Neural cell (in vitro differentiated cells): Measurements from ENCODE around the gene FAF1. TPM values are rescaled to one million over a fixed set of nuclear protein-coding genes. Genes with fewer than 3 reads are reported as not detected.

ENCODE experiments used
- H2AFZ ChIP-seq: fragments of 200-600, 300-800 bp; sonication (generic), shearing (Covaris generic); 2 replicates; pipeline ENCODE4 v1.6.0; 2014; ENCODE audit warnings: low read depth, mild to moderate bottlenecking, antibody characterized with exemption, low read length, moderate library complexity
- H3F3A ChIP-seq: fragments of 200-600 bp; shearing (Covaris generic); 2 replicates; pipeline ENCODE4 v1.6.1; 2016; ENCODE audit warnings: mild to moderate bottlenecking, moderate library complexity, mixed read lengths, antibody characterized with exemption, low read length; ENCODE audit not compliant: insufficient read depth, poor library complexity, severe bottlenecking
- H3K27ac ChIP-seq: fragments of 200-600, 300-800 bp; sonication (generic), shearing (Covaris generic); 2 replicates; pipeline ENCODE4 v1.5.1; 2014; ENCODE audit warnings: mild to moderate bottlenecking, low read length, moderate library complexity
- H3K27me3 ChIP-seq: fragments of 300-800, 200-600 bp; sonication (generic), shearing (Covaris generic); 2 replicates; pipeline ENCODE4 v1.6.0; 2014; ENCODE audit warnings: mild to moderate bottlenecking, low read depth, low read length, moderate library complexity; ENCODE audit not compliant: insufficient read depth
- H3K36me3 ChIP-seq: fragments of 300-800, 200-600 bp; sonication (generic), shearing (Covaris generic); 2 replicates; pipeline ENCODE4 v1.5.1; 2014; ENCODE audit warnings: mild to moderate bottlenecking, antibody characterized with exemption, low read length, moderate library complexity; ENCODE audit not compliant: insufficient read depth
- H3K4me2 ChIP-seq: fragments of 300-800, 200-600 bp; sonication (generic), shearing (Covaris generic); 2 replicates; pipeline ENCODE4 v1.6.0; 2014; ENCODE audit warnings: mild to moderate bottlenecking, low read length
- H3K4me3 ChIP-seq: fragments of 300-800, 200-600 bp; sonication (generic), shearing (Covaris generic); 2 replicates; pipeline ENCODE4 v1.5.1; 2014; ENCODE audit warnings: mild to moderate bottlenecking, low read length, moderate library complexity
- H3K79me2 ChIP-seq: fragments of 200-600 bp; shearing (Covaris generic); replicated peaks from 2 replicates; pipeline ENCODE4 v1.6.0; 2014; ENCODE audit warnings: mild to moderate bottlenecking, low read length, moderate library complexity; ENCODE audit not compliant: insufficient read depth
- H3K9ac ChIP-seq: fragments of 300-800, 200-600 bp; sonication (generic), shearing (Covaris generic); 2 replicates; pipeline ENCODE4 v1.6.1; 2016; ENCODE audit warnings: mild to moderate bottlenecking, low read length, mixed read lengths
- H3K9me2 ChIP-seq: fragments of 200-600 bp; shearing (Covaris generic); 2 replicates; pipeline ENCODE4 v1.6.1; 2016; ENCODE audit warnings: mild to moderate bottlenecking, low read length, mixed read lengths; ENCODE audit not compliant: insufficient read depth
- H3K9me3 ChIP-seq: fragments of 200-600, 300-800 bp; sonication (generic), shearing (Covaris generic); 2 replicates; pipeline ENCODE4 v1.6.1; 2016; ENCODE audit warnings: mild to moderate bottlenecking, mixed run types, low read length, moderate library complexity, mixed read lengths
- H4K20me1 ChIP-seq: fragments of 200-600 bp; shearing (Covaris generic); 2 replicates; pipeline ENCODE4 v1.6.1; 2016; ENCODE audit warnings: mild to moderate bottlenecking, mixed run types; ENCODE audit not compliant: insufficient read depth
- EP300 ChIP-seq: fragments of 450-650 bp; conservative IDR thresholded peaks from 2 replicates; pipeline ENCODE4 v1.6.1; 2014; ENCODE audit warnings: antibody characterized with exemption, mild to moderate bottlenecking, moderate library complexity; ENCODE audit not compliant: poor library complexity, severe bottlenecking
- EZH2 ChIP-seq: fragments of 200-600, 300-800 bp; shearing (Covaris generic), sonication (generic); IDR thresholded peaks from 2 replicates; pipeline ENCODE4 v1.6.1; 2014; ENCODE audit warnings: antibody characterized with exemption, low read length, borderline replicate concordance, mild to moderate bottlenecking; ENCODE audit not compliant: insufficient read depth, poor library complexity, severe bottlenecking
- MXI1 ChIP-seq: fragments of 450-650 bp; conservative IDR thresholded peaks from 2 replicates; pipeline ENCODE4 v1.6.1; 2014; ENCODE audit warnings: antibody characterized with exemption, mild to moderate bottlenecking; ENCODE audit not compliant: poor library complexity, severe bottlenecking
- POLR2AphosphoS5 ChIP-seq: IDR thresholded peaks from 2 replicates; pipeline ENCODE4 v1.6.1; 2012
- RAD21 ChIP-seq: fragments of 450-650 bp; conservative IDR thresholded peaks from 2 replicates; pipeline ENCODE4 v1.6.1; 2014; ENCODE audit warnings: antibody characterized with exemption, mild to moderate bottlenecking, moderate library complexity
- SMC3 ChIP-seq: fragments of 450-650 bp; conservative IDR thresholded peaks from 2 replicates; pipeline ENCODE4 v1.6.1; 2014; ENCODE audit warnings: antibody characterized with exemption, mild to moderate bottlenecking, moderate library complexity; ENCODE audit not compliant: poor library complexity
- TAF1 ChIP-seq: IDR thresholded peaks from 2 replicates; pipeline ENCODE4 v1.6.1; 2012; ENCODE audit warnings: low read depth
- polyA plus RNA-seq: library from polyadenylated mRNA; depleted of rRNA; stranded (reverse); fragments of >200 nt; gene quantifications from 2 replicates; pipeline ENCODE4 v1.2.3, GENCODE V29; 2014
- TF ChIP-seq, protein P1 (sequence below): IDR thresholded peaks from 2 replicates; pipeline ENCODE4 v1.6.1; 2012; ENCODE audit warnings: borderline replicate concordance
- TF ChIP-seq, protein P2 (sequence below): fragments of 450-650 bp; IDR thresholded peaks from 2 replicates; pipeline ENCODE4 v1.5.1; 2014; ENCODE audit warnings: antibody characterized with exemption, mild to moderate bottlenecking, moderate library complexity; ENCODE audit not compliant: poor library complexity, severe bottlenecking

Gene FAF1
- polyA plus RNA-seq, 1 donor from 2014 or later: 52.1 TPM

DNA sequence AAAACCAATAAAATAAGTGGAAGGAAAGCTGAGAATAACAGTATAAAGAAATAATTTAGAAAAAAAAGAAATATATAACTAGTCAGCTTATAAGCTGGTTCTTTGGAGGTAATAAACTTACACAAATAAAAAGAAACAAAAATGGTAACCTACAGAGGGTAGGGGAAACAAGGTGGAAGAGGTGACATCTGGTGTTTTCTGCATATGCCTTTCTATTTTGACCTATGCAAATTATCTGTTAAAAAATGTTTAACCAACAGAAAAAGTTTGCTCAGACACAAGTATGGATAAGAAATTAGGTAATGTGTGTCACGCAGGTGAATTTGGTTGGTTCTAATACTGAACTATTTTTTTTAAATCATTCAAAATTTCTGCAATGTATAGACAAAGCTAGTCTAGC is 483.3 kb downstream of the FAF1 start:
- H3K79me2 ChIP-seq: no peaks in the 10 kb centered on the region
- no peak overlapping the region for H3K4me3 ChIP-seq
- no peaks in the 10 kb centered on the region for H4K20me1 ChIP-seq
- no peaks in the 10 kb centered on the region for H3K36me3 ChIP-seq
- H2AFZ ChIP-seq: no peak overlapping the region
- H3K27me3 ChIP-seq: no peaks in the 10 kb centered on the region
- H3F3A ChIP-seq: no peaks in the 10 kb centered on the region
- TF ChIP-seq POLR2AphosphoS5: no peak
- TF ChIP-seq, protein P1, sequence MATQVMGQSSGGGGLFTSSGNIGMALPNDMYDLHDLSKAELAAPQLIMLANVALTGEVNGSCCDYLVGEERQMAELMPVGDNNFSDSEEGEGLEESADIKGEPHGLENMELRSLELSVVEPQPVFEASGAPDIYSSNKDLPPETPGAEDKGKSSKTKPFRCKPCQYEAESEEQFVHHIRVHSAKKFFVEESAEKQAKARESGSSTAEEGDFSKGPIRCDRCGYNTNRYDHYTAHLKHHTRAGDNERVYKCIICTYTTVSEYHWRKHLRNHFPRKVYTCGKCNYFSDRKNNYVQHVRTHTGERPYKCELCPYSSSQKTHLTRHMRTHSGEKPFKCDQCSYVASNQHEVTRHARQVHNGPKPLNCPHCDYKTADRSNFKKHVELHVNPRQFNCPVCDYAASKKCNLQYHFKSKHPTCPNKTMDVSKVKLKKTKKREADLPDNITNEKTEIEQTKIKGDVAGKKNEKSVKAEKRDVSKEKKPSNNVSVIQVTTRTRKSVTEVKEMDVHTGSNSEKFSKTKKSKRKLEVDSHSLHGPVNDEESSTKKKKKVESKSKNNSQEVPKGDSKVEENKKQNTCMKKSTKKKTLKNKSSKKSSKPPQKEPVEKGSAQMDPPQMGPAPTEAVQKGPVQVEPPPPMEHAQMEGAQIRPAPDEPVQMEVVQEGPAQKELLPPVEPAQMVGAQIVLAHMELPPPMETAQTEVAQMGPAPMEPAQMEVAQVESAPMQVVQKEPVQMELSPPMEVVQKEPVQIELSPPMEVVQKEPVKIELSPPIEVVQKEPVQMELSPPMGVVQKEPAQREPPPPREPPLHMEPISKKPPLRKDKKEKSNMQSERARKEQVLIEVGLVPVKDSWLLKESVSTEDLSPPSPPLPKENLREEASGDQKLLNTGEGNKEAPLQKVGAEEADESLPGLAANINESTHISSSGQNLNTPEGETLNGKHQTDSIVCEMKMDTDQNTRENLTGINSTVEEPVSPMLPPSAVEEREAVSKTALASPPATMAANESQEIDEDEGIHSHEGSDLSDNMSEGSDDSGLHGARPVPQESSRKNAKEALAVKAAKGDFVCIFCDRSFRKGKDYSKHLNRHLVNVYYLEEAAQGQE: no peak
- no peak for TF ChIP-seq RAD21
- TF ChIP-seq MXI1: no peak
- no peak for TF ChIP-seq EZH2
- TF ChIP-seq SMC3: no peak
- TF ChIP-seq, protein P2, sequence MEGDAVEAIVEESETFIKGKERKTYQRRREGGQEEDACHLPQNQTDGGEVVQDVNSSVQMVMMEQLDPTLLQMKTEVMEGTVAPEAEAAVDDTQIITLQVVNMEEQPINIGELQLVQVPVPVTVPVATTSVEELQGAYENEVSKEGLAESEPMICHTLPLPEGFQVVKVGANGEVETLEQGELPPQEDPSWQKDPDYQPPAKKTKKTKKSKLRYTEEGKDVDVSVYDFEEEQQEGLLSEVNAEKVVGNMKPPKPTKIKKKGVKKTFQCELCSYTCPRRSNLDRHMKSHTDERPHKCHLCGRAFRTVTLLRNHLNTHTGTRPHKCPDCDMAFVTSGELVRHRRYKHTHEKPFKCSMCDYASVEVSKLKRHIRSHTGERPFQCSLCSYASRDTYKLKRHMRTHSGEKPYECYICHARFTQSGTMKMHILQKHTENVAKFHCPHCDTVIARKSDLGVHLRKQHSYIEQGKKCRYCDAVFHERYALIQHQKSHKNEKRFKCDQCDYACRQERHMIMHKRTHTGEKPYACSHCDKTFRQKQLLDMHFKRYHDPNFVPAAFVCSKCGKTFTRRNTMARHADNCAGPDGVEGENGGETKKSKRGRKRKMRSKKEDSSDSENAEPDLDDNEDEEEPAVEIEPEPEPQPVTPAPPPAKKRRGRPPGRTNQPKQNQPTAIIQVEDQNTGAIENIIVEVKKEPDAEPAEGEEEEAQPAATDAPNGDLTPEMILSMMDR: no peak
- TF ChIP-seq TAF1: no peak
- no peak for TF ChIP-seq EP300
- no peak overlapping the region for H3K27ac ChIP-seq
- no peak overlapping the region for H3K9ac ChIP-seq
- no peaks in the 10 kb centered on the region for H3K9me2 ChIP-seq
- H3K4me2 ChIP-seq: no peak overlapping the region
- no peaks in the 10 kb centered on the region for H3K9me3 ChIP-seq

DNA sequence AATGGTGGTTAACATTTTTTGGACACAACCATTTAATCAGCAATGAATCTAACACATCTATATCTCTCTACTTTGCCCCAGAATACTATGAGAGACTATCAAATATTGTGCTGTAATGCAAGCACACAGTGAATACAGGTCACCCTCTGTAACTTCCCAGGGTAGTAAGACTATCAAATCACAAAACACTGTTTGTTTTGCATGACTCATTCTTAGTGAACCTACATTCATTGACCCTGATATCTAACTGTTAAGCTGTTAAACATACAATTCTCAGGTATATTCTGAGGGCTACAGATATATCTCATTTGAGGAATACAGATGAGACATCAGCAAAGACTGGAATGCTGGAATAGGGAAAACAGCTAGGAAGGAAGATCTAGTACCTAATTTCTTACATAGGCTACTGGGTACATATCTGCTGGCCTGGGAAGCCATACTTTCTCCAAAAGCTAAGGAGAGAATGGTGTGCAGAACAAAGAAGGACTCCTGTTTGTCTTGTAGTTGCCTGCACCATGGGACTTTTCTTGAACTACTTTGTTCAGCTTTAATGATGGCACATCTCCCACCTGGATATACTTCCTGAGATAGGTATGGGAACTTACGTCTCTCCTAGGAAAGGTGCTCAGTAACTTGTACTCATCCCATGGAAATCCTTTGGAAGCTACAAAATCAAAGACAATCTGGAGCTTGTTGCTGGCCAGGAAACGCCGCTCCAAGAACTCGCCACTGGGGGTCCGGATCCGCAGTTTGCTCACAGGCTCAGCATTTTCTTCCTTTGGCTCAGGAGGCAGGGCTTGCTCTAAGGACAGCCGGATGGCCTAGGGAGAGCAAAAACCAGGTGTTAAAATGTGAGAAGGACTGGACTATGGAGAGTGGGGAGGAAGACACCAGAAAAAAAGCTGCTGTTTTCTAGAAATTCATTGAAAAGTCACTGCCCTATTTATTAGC is 484.9 kb downstream of the FAF1 start:
- no peaks in the 10 kb centered on the region for H3K9me3 ChIP-seq
- H3K79me2 ChIP-seq: no peaks in the 10 kb centered on the region
- no peak overlapping the region for H2AFZ ChIP-seq
- H3K4me2 ChIP-seq: no peak overlapping the region
- TF ChIP-seq POLR2AphosphoS5: no peak
- TF ChIP-seq SMC3: no peak
- TF ChIP-seq, protein P1: no peak
- TF ChIP-seq MXI1: no peak
- no peak for TF ChIP-seq TAF1
- no peak for TF ChIP-seq EZH2
- TF ChIP-seq, protein P2: no peak
- no peak for TF ChIP-seq RAD21
- TF ChIP-seq EP300: no peak
- H3K27ac ChIP-seq: no peak overlapping the region
- no peaks in the 10 kb centered on the region for H4K20me1 ChIP-seq
- H3K27me3 ChIP-seq: no peaks in the 10 kb centered on the region
- H3K9me2 ChIP-seq: no peaks in the 10 kb centered on the region
- H3K36me3 ChIP-seq: no peaks in the 10 kb centered on the region
- no peak overlapping the region for H3K9ac ChIP-seq
- no peaks in the 10 kb centered on the region for H3F3A ChIP-seq
- no peak overlapping the region for H3K4me3 ChIP-seq
